ENCODE measurements around the gene FAR2.
"Not testable (repeated sequence)": the region's sequence is repeated elsewhere in the genome, so short reads cannot be mapped to it uniquely, and the experiment has no call there.

The FAR2 gene

DNA sequence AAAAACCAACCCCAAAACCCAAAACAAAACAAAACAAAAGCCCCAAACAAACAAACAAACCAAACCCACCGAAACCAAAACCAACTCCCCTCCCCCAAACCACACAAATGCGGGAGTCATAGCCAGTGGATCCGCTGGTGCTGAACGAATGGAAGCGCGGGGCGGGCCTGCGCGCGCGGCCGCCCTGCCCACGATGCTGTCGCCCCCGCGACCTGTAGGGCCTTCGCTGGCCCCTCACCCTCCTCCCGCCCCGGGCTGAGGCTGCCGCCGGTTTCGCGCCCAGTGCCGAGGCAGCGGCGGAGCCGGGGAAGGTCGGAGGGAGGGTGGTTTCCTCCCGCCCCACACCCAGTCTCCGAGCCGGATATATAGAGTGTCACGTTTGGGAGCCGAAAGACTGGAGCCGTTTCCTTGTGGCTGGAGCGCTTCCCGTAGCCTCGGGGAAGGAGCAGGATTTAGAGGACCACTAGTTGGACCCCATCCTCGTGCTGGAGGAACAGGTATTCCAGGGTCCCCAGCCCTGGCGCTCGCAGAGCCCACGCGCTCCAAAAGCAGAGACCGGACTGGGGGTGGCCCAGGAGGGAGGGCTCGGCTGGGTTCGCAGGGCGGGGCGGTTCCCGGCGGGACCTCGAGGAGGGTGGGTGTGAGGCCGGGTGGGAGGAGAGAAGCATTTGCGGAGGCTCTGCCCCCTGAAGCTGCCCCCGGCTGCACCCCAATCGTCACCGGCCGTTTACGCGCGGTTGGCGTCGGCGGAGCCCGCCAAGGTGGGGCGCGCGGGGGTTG, at the start of gene FAR2:
Gene FAR2 (plus strand): TSS at position 368 of the 780 bp plus-strand sequence. CDS start 121,172 bp downstream, outside the sequence.
- peak; percentile 51 to 64 for DNase-seq

DNA sequence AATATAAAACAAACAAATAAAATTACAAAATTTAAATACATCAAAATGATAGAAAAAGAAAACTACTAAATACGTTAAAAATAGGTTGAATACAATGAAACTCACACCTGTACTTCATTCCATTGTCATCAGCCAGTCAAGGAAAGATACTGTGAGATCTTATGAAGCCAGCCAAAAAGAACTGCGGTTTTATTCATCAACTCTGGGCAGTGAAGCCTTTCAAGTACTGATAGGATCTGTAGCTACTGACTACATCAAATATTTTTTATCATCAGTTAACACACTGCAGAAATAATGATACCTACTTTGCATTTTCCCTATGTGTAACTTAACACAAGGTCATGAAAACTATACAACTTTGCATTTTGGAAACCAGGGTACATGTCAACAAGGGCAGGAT, 46.3 kb upstream of the FAR2 start:
- no peak for DNase-seq

DNA sequence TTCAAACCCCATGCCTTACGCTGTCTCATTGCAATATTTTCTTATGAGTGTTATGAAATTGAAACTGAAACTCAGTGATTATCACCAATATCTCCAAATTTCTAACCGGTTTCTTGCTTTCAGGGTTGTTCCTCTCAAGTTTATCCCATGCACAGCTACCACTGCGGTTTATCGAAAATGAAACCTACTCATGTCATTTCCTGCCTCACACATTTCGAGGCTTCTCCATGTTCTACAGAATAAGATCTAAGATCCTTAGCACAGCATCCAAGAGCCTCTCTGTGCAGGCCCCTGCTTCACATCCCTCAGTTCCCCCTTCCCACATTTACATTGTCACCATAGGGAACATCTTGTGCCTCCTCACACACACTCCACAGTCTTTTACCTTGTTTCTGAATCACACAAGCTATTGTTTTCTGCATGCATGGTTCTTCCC, 45.5 kb upstream of the FAR2 start:
- peak; percentile 22 to 48 for DNase-seq

DNA sequence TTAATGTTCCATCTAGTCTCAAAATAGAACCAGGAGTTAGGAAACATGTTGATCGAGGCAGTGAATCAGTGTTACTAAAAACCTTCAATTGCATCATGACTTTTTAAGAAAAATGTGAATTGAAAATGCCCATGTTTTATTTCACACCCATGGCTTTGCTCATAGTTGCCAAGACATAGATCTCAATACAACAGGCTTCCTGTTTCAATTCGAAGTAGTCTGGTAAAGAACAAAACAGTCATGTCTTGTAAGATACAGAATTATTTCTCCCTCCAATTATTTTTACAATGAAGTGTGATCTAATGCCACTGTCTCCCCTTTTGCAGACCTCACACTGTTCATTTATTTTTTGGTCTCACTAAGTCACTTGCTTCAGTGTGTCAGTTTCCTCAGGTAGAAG, 44.6 kb upstream of the FAR2 start:
- no peak for DNase-seq

DNA sequence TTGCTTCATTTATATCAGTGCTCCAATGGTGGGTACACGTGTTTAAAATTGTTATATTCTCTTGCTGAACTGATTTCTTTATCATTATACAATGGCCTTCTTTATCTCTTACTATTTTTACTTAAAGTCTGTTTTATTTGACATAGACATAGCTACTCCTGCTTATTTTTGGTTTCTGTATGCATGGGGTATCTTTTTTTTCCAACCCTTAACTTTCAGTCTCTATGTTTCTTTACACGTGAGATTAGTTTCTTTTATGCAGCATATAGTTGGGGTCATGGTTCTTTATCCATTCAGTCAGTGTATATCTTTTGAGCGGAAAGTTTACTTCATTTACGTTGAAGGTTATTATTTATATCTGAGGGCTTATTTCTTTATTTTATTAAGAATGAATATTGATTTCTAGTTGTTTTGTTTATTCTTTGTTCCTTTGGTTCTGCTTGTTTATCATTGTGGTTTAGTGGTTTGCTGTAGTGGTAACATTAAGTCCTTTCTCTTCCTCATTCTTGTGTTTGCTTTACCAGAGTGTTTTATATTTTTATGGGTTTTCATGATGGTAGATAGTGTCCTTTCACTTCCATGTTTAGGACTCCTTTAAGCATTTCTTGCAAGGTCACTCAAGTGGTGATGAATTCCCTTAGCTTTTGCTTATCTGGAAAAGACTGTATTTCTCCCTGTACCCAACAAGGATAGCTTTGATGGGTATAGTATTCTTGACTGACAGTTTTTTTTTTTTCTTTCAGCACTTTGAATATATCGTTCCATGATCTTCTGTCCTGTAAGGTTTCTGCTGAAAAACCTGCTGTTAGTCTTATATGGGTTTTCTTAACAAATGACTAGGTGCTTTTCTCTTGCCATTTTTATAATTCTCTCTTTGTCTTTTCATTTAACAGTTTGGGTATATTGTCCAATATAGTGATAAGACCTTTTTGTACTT, 38.3 kb upstream of the FAR2 start:
- no peak for DNase-seq

DNA sequence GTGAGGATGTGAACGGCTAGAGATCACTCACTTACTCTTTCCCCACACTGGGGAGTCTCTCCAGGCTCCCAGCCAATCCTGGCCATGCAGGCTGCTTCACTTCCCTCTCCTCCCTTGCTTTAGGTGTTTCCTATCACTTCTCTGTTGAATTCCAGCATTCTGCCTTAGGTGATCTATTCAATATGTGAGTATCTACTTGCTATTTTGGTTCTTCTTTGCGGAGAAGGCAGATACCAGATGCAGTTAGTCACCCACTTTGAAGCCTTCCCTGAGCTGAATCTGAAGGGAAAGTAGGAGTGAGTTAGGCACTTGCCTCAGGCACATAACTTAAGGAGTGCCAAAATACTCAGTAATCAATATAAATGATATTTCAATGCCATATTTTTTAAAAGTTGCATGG, 36.0 kb upstream of the FAR2 start:
- no peak for DNase-seq

DNA sequence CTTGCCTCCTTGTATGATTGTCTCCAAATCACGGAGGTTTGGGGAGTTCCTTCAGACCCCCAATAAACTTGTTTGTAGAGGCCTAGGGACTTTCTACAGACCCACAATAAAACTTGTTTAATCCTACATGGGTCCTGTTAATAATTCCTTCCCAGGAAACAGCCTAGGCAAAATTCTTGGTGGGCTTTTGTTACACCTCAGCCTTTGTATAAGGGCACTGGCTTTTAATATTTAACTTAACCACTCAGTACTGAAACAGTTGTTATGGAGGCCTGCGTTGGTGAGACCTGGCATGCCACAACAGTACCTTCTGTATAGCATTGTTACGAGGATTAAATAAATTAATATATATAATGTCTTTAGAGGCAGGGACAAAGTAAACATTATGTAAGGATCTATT, 32.7 kb upstream of the FAR2 start:
- no peak for DNase-seq

DNA sequence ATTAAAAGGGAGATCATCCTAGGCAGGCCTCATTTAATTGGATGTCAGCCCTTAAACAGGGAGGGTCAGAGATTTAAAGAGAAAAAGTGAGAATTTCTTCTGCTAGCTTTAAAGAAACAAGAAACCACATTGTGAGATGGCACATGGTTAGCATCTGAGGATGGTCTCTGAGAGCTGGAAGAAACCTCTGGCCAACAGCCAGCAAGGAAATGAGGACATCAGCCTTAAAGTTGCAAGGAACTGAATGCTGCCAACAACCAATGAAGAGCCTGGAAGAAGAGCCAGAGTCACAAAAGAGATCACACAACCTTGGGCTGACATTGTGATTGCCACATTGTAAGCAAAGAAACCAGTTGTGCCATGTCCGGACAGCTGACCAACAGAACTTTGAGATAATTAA, 17.5 kb upstream of the FAR2 start:
- DNase-seq: no peak

DNA sequence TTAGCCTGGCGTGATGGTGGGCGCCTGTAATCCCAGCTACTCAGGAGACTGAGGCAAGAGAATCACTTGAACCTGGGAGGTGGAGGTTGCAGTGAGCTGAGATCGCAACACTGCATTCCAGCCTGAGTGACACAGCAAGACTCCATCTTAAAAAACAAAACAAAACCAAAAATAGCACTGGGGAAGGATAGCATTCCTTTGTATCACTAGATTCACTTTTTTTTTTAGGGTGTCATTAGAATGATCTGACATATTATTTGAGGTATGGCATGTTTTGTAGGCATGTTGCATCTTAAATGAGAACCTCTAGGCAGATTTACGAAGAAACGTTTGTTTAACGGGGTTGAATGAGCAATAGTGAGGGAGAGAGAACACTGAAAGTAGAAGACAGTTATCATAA, 16.8 kb upstream of the FAR2 start:
- no peak for DNase-seq

DNA sequence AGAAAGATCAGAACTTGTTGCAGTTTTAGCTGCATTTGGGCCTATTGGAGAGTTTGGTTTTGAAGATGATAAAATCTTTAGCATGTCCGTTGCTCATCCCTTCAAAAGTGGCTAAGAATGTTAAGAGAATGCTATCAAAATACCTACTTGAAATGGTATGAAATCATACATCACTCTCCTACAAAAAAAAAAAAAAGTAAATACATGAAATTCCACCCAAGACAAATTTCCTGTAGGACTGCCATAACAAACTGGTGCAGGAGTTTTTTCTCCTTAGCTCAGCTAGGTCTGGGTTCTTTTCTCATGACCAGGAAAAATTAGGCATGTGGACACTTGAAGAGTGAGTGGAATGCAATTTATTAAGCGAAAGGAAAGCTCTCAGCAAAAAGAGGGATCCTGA, 15.9 kb upstream of the FAR2 start:
- no peak for DNase-seq

DNA sequence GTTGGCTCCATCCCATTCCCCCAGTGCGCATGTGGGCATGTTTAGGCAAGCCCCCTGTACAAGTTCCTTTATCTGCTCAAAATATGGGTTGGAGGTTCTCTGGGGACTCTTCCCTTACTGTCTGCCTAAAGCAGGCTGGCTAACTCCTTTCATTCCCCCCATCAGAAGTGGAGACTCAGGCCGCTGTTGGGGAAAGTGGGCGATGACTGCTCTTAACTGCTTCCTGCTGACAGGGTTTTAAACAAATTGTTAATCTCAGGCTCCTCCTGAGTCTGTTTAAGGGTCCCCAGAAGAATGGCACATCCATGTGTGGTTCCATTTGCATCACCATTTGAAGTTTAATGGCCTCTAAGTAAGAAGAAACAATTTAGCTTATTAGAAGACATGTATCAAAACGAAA, 15.4 kb upstream of the FAR2 start:
- no peak for DNase-seq

DNA sequence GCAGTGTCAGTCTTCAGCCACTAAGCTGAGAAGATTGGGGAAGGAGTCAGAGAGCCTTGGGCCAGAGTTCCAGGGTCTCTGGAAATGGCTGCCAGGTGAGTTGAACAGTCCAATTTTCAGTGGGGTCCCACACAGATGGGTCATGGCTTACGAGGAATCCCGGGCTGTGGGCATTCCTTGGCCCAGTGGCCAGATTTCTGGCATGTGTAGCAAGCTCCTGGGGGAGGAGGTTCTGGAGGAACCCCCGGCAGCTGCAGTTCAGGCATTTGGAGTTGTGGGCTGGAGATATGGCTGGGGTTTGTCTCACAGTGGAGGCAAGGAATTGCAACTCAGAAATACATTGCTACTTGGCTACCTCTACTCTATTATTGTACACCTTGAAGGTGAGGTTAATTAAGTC, 10.8 kb upstream of the FAR2 start:
- DNase-seq: not testable (repeated sequence)

DNA sequence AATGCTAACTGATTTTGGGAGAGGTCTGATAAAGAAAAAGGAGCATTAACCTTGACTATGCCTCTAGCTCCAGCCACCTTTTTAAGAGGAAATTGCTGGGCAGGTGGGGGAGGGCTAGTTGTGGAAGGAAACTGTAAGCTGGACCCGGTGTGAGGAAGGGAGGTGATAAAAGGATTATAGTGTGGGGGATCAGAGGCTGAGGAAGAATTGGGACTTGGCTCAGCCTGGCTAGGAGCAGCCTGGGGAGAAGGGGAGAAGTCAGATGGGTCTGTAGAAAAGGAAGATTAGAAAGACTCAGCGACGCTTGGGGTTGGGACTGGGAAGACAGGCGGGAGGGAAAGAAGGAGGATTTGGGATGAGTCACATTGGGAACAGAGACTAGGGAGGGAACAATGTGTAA, 10.2 kb upstream of the FAR2 start:
- not testable (repeated sequence) for DNase-seq

DNA sequence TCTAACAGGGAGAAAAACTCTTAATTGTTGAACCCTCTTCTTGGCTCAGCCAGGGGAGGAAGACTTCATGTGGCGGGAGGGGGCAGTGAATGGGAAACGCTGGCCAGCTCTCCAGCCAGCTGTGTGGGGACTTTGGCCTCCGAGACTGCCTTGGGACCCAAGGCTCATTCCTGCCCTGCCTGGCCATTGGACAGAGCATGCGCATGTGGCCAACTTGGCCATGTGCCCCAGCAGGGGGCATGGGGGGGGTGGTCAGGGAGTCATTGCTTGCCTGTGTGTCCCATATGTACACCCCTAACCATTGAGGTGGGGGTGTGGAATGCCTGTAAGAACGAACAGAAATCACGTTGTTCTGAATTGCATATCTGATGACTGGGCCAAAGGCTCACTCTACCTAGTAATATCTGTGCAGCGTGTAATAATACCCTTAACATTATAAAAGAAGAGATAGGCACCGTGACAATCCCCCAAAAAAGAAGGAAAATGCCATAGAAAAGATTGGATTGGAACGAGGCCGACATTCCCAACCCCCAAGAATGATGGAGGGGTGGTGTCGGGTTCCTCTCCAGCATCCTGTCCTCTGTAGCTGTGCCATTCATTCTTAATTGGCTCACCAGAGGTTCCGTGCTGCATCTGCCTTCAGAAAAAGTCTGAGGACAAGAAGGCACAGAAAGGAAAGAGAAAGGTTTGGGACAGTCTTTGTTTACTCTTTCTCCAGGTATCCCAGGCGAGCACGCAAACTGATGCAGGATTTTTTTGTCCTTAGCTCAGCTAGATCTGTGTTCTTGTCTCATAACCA, 3.5 kb upstream of the FAR2 start:
- DNase-seq: no peak

DNA sequence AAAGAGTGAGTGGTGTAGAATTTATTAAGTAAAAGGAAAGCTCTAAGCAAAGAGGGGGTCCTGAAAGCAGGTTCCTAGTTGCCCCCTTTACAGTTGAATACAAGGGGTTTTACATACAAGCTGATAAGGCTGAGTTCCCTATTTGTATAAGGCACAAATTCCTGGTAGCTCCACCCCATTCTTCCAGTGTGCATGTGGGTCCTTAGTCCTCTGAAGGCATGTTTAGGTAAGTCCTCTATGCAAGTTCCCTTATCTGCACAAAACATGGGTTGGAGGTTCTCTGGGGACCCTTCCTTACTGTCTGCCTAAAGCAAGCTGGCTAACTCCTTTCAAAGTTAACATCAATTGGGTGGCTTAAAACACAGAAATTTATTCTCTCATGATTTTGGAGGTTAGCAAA, 2.9 kb upstream of the FAR2 start:
- no peak for DNase-seq

DNA sequence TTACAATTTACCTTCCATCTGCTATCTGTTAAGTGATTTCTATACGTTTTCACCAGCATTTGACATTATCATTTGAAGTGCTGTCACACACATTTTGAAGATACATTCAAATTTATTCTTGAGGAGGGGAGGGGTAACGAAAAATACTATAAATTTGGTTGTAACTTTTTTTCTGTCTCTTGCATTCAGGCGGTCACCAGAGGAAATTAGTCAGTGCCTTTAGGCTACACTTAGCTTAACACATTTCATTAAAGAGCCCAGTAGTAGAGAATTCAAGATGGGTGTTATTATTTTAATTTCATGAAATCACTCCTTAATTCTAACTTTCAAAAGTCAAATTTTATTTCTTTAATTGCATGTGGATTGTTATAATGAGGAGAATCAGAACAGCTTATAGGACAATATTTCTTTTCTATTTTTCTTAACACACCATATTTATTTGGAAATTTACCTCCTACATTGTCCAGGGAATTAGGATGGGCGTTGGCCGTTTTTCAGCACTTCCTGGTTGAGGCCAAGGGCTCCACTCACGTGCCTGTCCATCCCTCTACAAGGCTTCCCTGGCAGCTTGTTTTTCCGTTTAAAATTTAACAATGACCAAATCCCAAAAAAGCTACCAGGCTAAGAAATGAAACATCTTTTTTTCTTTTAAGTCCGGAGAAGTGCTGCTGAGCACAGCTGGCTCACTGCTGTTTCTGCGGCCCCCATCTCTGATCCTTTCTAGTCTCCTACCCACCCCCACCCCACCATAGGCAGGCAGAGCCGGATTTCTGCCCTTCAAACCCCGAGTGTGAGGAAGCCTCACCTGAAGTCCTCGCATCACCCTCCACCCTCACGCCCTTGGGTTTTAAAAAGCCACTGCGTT, 1.1 kb upstream of the FAR2 start:
- no peak for DNase-seq

DNA sequence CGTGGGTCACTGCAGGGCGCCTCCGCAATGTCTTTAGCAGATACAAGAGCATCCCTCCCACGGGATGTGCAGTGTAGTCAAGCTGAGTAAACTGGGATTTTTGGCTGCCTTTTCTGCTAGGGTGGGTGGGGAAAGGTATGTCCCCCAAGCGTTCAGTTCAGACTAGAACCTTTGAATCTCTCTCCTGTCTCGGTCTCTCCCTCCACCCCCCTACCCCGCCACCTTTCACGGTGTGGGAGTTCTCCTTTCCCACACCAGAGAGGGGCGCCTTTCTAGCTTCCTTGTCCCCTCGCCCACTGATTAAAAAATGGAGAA, 525 bp upstream of the FAR2 start:
- peak; percentile 15 to 20 for DNase-seq

DNA sequence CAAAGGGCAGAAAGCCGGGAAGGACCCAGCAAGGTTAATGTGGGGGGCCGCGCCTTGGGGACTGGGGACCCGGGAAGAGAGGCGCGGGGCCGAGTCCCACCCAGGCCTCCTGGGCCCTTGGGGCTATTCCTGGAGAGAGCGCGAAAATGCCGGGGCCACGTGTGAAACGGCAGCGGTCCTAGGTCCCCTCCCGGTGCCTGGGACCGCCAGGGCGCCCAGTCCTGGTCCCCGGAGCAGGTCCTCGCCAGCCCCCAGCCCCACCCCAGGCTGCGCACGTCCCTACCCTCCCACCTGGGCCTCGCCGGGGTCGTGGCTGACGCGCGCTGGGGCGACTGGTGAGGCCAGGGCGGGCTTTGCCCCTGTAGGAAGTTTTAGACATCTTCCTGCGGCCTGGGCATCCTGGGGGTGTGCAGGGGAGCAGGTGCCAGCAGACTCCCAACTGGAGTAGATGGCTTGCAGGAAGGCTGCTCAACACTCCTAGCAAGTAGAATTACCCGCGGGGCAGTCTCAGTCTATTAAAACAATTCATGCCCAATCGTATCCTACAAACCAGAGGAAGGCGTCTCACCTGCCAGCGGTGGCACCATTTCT, 708 bp downstream of the FAR2 start:
- DNase-seq: peak in 1 of 2 donors; percentile 18

DNA sequence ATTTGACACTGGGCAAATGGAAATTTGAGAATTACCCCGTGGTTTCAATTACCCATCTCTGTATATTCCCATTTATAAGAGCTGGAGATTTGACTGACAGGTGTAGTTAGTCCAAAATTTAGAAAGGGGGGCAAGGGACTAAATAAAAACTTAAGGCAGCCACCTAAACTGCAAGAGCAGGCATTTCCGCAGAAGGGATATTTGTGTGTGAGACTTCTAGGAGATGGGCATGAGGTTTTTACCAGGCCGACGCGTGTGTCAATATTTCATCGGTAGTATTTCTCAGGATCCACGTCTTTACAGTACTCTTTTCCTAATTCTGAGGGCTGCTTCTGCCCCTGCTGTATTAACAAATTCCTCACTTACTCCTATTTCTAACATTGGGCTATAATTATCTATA, 1.4 kb downstream of the FAR2 start:
- DNase-seq: no peak

DNA sequence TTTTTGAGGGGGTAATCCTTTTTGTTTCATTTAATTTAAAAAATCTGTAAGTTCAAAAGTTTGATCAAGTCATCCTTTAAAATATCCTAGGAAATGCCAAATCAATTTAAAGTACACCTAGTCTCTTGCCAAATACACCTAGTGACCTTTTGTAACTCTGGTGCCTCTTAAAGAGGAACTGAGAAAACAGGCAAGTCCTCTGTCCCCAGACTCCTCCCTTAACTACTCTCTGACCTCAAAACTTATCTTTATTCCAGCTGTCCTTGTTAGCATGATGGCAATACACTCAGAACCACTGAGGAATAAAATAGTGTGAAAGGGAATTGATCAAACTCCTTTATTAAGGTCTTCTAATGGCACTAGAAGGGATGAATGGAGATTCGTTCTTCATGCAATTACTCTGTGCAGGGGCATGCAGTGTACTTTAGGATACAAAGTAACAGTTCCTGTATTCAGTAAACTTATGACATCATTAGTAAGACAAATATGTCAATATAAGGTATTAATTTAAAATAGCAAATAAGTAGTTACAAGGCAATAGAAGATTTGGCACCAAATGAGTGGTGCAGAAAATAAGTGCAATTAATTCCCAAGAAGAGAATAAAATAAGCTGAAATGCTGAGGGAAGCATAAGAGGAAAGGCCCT, 3.3 kb downstream of the FAR2 start:
- no peak for DNase-seq

DNA sequence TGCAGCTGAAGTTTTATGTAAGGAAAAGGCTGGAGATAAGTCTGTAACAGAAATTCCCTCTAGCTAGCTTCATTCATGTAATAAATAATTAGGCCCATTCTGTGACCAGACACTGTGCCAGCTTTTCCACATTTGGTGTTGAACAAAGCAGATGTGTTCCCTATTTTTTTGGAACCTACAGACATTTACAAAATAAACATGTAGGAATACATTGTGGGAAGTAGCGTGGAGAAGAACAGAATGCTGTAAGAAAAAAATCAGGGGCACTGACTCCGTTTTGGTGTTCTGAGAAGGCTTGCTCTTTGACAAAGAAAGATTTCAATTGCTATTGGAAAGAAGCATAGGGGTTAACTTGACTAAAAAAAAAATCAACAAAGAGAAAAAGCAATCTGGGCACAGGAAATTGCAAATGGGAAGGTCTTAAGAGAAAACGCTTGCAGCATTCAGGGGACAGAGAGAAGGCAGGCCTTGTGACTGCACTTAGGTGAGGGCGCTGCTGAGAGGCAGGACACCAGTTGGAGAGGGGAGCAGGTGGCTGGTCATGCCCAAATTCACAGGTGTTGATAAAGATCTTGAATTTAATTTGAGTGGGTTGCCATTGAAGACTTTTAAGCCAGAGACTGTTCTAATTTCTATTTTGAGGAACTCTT, 4.0 kb downstream of the FAR2 start:
- DNase-seq: no peak

All from stimulated activated CD4-positive, alpha-beta T cell treated with anti-CD3 and anti-CD28 coated beads, Interleukin-2, amount 100 ng/mL, for 24 hours (primary cell).